T-helper 17 cell (primary cell): Measurements from ENCODE around the gene EP400. TPM values are rescaled to one million over a fixed set of nuclear protein-coding genes. Genes with fewer than 3 reads are reported as not detected.
"Not testable (repeated sequence)": the region's sequence is repeated elsewhere in the genome, so short reads cannot be mapped to it uniquely, and the experiment has no call there.

ENCODE experiments used
- ATAC-seq: fragments of 150-1000 bp; cut with Tn5 transposase; 2 replicates; pipeline ENCODE4 v1.10.0; 2021; ENCODE audit warnings: mild to moderate bottlenecking, moderate library complexity
- DNase-seq, 3 donors: peaks; one replicate each; pipeline versions ENCODE4 v3.0.0 to v3.0.0-alpha.2; 2020 to 2021
- H3K9me3 ChIP-seq: one replicate; pipeline ENCODE4 v1.7.0; 2013; ENCODE audit warnings: low read length, mild to moderate bottlenecking; ENCODE audit not compliant: control insufficient read depth, poor library complexity, severe bottlenecking
- H3K27ac Mint-ChIP-seq: one replicate; pipeline ENCODE4 v1.8.0; 2022; ENCODE audit warnings: mild to moderate bottlenecking, moderate library complexity, mixed read lengths
- H3K27me3 Mint-ChIP-seq: one replicate; pipeline ENCODE4 v1.8.0; 2022; ENCODE audit warnings: mixed read lengths
- H3K36me3 Mint-ChIP-seq: one replicate; pipeline ENCODE4 v1.8.0; 2022; ENCODE audit warnings: low read depth, mixed read lengths
- H3K4me1 Mint-ChIP-seq: one replicate; pipeline ENCODE4 v1.8.0; 2022; ENCODE audit warnings: mild to moderate bottlenecking, mixed read lengths
- H3K4me3 Mint-ChIP-seq: one replicate; pipeline ENCODE4 v1.8.0; 2022; ENCODE audit warnings: mild to moderate bottlenecking, moderate library complexity, mixed read lengths
- total RNA-seq, 4 donors: library from RNA in 2 of 4; stranded (reverse) in 2 of 4; gene quantifications; one replicate each; pipeline ENCODE4 v1.2.3 and lab custom pipeline; 2022 to 2026

The EP400 gene
- total RNA-seq, 2 donors from 2014 or later = 67.4 to 79.0 TPM

DNA sequence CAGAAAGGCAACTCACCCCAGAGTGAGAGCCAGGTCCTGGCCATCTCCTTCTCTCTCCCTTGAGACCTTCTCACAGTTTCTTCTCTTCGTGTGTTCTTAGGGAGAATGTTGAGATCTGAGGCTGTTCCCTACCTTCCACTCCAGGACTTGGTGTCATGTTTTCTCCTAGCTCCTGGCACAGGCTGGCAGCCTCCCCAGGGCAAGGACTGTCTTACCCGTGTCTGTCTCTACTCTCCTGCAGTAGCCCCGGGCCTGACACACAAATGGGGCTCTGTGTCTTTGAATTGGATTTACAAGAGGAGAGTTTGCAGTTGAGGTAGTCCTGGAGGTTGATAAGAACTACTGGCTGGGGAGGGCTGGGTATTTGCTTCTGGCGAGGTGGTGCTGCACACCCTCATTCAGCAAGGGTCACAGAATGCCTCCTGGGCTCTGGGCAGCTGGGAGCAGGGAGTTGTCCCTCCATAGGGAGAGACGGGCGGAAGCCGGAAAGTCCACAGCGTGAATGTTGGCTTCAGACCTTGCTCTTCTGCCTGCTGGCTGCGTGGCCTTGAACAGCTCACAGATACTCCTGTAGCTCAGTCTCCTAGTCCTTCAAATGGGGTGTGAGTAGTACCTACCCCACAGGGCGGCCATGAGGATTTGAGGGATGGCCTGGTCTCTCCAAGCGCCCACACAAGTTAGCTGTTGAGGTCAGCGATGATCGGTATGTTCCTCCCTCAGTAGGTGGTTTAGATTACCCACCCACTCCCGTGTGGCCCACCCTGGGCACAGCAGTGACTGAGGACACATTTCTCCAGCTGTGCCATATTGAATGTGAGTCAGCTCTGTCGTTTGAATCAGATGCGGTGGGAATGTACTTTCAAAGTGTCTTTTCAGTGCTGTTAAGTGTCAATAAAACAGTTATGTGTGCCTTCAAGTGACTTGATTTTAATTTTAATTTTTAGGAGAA is 10.2 kb downstream of the EP400 start:
- no peak overlapping the region for H3K4me3 Mint-ChIP-seq
- no peaks in the 10 kb centered on the region for H3K9me3 ChIP-seq
- no peaks in the 10 kb centered on the region for H3K27me3 Mint-ChIP-seq
- H3K4me1 Mint-ChIP-seq = peaks cover 46% of the 10 kb centered on the region
- H3K27ac Mint-ChIP-seq = peak overlapping the region; percentile 94
- peaks cover 8% of the 10 kb centered on the region for H3K36me3 Mint-ChIP-seq
- DNase-seq = no peak
- no peak for ATAC-seq

- H3K27ac Mint-ChIP-seq, DNase-seq, ATAC-seq, H3K36me3 Mint-ChIP-seq, H3K9me3 ChIP-seq, H3K27me3 Mint-ChIP-seq, H3K4me3 Mint-ChIP-seq: not testable (repeated sequence)
- peaks cover 48% of the 10 kb centered on the region for H3K4me1 Mint-ChIP-seq
Measured at GRCh38 chr12:131960590-131961325, 11.0 kb downstream of the EP400 start.

DNA sequence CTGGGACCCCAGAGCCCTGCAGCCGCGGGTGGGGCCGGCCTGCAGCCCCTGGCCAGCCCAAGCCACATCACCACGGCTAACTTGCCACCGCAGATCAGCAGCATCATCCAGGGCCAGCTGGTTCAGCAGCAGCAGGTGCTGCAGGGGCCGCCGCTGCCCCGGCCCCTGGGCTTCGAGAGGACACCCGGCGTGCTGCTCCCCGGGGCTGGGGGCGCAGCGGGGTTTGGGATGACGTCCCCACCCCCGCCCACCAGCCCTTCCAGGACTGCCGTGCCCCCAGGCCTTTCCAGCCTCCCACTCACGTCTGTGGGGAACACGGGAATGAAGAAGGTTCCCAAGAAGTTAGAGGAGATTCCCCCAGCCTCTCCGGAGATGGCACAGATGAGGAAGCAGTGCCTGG is 11.6 kb downstream of the EP400 start:
- H3K27me3 Mint-ChIP-seq, H3K4me3 Mint-ChIP-seq, H3K36me3 Mint-ChIP-seq, DNase-seq, H3K9me3 ChIP-seq, H3K27ac Mint-ChIP-seq, ATAC-seq: not testable (repeated sequence)
- peaks cover 42% of the 10 kb centered on the region for H3K4me1 Mint-ChIP-seq

DNA sequence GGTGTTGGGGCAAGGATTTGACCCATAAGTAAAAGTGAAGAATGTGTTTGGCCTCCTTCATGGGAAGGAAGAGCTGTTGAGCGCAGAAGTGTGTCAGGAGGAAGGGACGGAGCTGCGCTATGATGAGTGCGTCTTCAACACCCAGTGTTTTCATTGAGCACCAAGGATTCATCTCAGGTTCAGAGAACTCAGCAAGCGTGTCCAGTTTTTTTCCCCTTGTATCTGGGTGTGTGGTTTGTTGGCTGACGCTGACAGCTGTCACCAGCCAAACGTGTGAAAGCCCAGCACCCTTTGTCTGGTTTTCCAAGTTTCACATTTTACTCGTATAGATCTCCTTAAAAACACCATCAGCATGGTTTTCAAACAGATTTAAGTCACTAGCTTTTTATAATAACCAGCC is 12.3 kb downstream of the EP400 start:
- no peaks in the 10 kb centered on the region for H3K27me3 Mint-ChIP-seq
- no peak for ATAC-seq

GRCh38 chr12:131963381-131963780 is 13.6 kb downstream of the EP400 start:
- Mint-ChIP-seq H3K27me3 (no peaks in the 10 kb centered on the region), H3K4me1 (peaks cover 38% of the 10 kb centered on the region), H3K4me3 (no peak overlapping the region), H3K27ac (peak overlapping the region; percentile 24), H3K36me3 (peaks cover 7% of the 10 kb centered on the region)
- DNase-seq (no peak), ATAC-seq (peak; percentile 37)
- no peaks in the 10 kb centered on the region for H3K9me3 ChIP-seq

More for the DNA sequence above, 12.3 kb downstream of the EP400 start:
- H3K9me3 ChIP-seq = no peaks in the 10 kb centered on the region
- Mint-ChIP-seq H3K4me1 (peaks cover 39% of the 10 kb centered on the region), H3K36me3 (peaks cover 7% of the 10 kb centered on the region), H3K27ac (no peak overlapping the region), H3K4me3 (no peak overlapping the region)
- DNase-seq = no peak

GRCh38 chr12:131965073-131965472 is 15.3 kb downstream of the EP400 start:
- no peak for ATAC-seq
- DNase-seq = no peak
- no peaks in the 10 kb centered on the region for H3K9me3 ChIP-seq
- Mint-ChIP-seq H3K27me3 (no peaks in the 10 kb centered on the region), H3K27ac (peak overlapping the region; percentile 6), H3K4me1 (peaks cover 35% of the 10 kb centered on the region), H3K4me3 (no peak overlapping the region), H3K36me3 (peaks cover 7% of the 10 kb centered on the region)

- no peak overlapping the region for H3K4me3 Mint-ChIP-seq
- no peaks in the 10 kb centered on the region for H3K27me3 Mint-ChIP-seq
- H3K36me3 Mint-ChIP-seq = no peaks in the 10 kb centered on the region
- ATAC-seq (no peak), DNase-seq (no peak)
- peaks cover 29% of the 10 kb centered on the region for H3K4me1 Mint-ChIP-seq
- no peaks in the 10 kb centered on the region for H3K9me3 ChIP-seq
- H3K27ac Mint-ChIP-seq = no peak overlapping the region
Measured at GRCh38 chr12:131971226-131971625, 21.5 kb downstream of the EP400 start.

GRCh38 chr12:131975228-131975627 is 25.5 kb downstream of the EP400 start:
- H3K27ac Mint-ChIP-seq = no peak overlapping the region
- DNase-seq (no peak), ATAC-seq (no peak)
- H3K9me3 ChIP-seq = no peaks in the 10 kb centered on the region
- peaks cover 26% of the 10 kb centered on the region for H3K4me1 Mint-ChIP-seq
- H3K27me3 Mint-ChIP-seq = no peaks in the 10 kb centered on the region
- peaks cover 5% of the 10 kb centered on the region for H3K36me3 Mint-ChIP-seq
- H3K4me3 Mint-ChIP-seq = no peak overlapping the region

- ATAC-seq = no peak
- no peak for DNase-seq
- Mint-ChIP-seq H3K36me3 (peaks cover 12% of the 10 kb centered on the region), H3K27me3 (no peaks in the 10 kb centered on the region), H3K4me1 (peaks cover 18% of the 10 kb centered on the region), H3K27ac (no peak overlapping the region), H3K4me3 (no peak overlapping the region)
- H3K9me3 ChIP-seq = no peaks in the 10 kb centered on the region
Measured at GRCh38 chr12:131979606-131980005, 29.9 kb downstream of the EP400 start.

DNA sequence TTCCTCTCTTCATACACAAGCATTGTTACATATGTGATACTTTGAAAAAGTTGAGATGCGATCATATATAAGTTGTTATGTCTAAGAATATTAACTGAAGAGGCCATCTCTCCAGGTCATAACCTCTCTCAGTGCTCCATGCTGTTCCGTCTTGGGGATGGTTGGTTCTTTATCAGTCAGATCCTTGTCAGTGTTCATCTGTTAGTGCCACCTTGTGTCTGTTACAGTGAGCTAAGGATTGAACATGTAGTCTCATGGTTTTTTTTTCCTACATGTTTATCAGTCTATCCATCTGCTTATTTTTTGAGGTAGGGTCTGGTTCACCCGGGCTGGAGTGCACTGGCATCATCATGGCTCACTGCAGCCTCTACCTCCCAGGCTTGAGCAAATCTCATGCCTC is 30.5 kb downstream of the EP400 start:
- ATAC-seq = no peak
- H3K27ac Mint-ChIP-seq = no peak overlapping the region
- H3K36me3 Mint-ChIP-seq = peaks cover 12% of the 10 kb centered on the region

DNA sequence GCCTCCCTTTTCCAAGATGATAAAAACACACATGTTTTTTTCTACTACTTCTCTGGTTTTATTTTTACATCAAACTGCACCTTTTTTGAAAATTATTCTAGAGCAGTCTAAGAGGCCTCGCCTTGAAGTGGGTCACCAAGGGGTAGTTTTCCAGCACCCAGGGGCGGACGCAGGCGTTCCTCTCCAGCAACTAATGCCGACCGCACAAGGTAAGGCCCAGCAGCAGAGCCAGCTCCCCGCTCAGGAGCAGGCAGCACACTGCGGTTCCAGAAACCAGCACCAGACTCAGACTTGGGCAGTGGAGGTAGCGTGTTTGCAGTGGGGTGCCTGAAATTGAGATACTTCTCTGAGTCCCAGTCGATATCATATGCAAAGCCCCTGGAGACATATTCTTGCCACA is 31.6 kb downstream of the EP400 start:
- Mint-ChIP-seq H3K27me3 (no peaks in the 10 kb centered on the region), H3K4me1 (peaks cover 14% of the 10 kb centered on the region)
- no peak for DNase-seq

More for the DNA sequence above, 30.5 kb downstream of the EP400 start:
- peaks cover 18% of the 10 kb centered on the region for H3K4me1 Mint-ChIP-seq
- no peaks in the 10 kb centered on the region for H3K27me3 Mint-ChIP-seq
- peak overlapping the region; percentile 19 for H3K4me3 Mint-ChIP-seq
- H3K9me3 ChIP-seq = no peaks in the 10 kb centered on the region
- DNase-seq = no peak

GRCh38 chr12:131982041-131982440 is 32.3 kb downstream of the EP400 start:
- no peak overlapping the region for H3K27ac Mint-ChIP-seq
- no peaks in the 10 kb centered on the region for H3K27me3 Mint-ChIP-seq
- H3K4me1 Mint-ChIP-seq = peaks cover 11% of the 10 kb centered on the region
- H3K9me3 ChIP-seq = no peaks in the 10 kb centered on the region
- no peak overlapping the region for H3K4me3 Mint-ChIP-seq
- no peak for ATAC-seq
- peaks cover 14% of the 10 kb centered on the region for H3K36me3 Mint-ChIP-seq
- no peak for DNase-seq

More for the DNA sequence above, 31.6 kb downstream of the EP400 start:
- no peaks in the 10 kb centered on the region for H3K9me3 ChIP-seq
- no peak for ATAC-seq
- Mint-ChIP-seq H3K36me3 (peaks cover 12% of the 10 kb centered on the region), H3K4me3 (no peak overlapping the region), H3K27ac (no peak overlapping the region)

- Mint-ChIP-seq H3K27me3 (no peaks in the 10 kb centered on the region), H3K27ac (no peak overlapping the region), H3K4me3 (no peak overlapping the region), H3K36me3 (peaks cover 15% of the 10 kb centered on the region), H3K4me1 (peaks cover 7% of the 10 kb centered on the region)
- DNase-seq (no peak), ATAC-seq (no peak)
- no peaks in the 10 kb centered on the region for H3K9me3 ChIP-seq
Measured at GRCh38 chr12:131983026-131983425, 33.3 kb downstream of the EP400 start.
